T-helper 1 cell treated with Interleukin-12 subunit alpha and Interleukin-12 subunit beta and Interleukin-4 antibody, amounts not matched to agents 30 ng/mL and 1 ng/mL, for 36 hours (primary cell): ENCODE data around the gene DNAAF5. TPM values are rescaled to one million over a fixed set of nuclear protein-coding genes. Genes with fewer than 3 reads are reported as not detected.

Experiments used
- intact Hi-C: fragments of 100-400 bp; cut with micrococcal nuclease; formaldehyde crosslinking; loops from one replicate; pipeline ENCODE4 v1.15.1; 2024
- total RNA-seq: library from RNA; stranded (reverse); gene quantifications from 2 replicates; pipeline ENCODE4 v1.2.3, GENCODE V29; 2022

DNAAF5 gene
- total RNA-seq, 1 donor from 2014 or later = 22.5 TPM

- intact Hi-C loops = no loop called here
These were observed 19.8 kb upstream of the DNAAF5 start for GRCh38 chr7:706721-707120.

GRCh38 chr7:707296-708000 is 19.1 kb upstream of the DNAAF5 start:
- intact Hi-C loops = no loop called here

GRCh38 chr7:710161-710560 is 16.3 kb upstream of the DNAAF5 start:
- intact Hi-C loops = no loop called here

GRCh38 chr7:711093-711921 is 15.2 kb upstream of the DNAAF5 start:
- intact Hi-C loops = no loop called here

- intact Hi-C loops = no loop called here
These were observed 14.5 kb upstream of the DNAAF5 start for GRCh38 chr7:711922-712380.

GRCh38 chr7:712381-713138 is 13.9 kb upstream of the DNAAF5 start:
- intact Hi-C loops = no loop called here

- intact Hi-C loops = no loop called here
These were observed 13.4 kb upstream of the DNAAF5 start for GRCh38 chr7:713139-713457.

- intact Hi-C loops = no loop called here
These were observed 12.8 kb upstream of the DNAAF5 start for GRCh38 chr7:713488-714230.

GRCh38 chr7:714251-714671 is 12.2 kb upstream of the DNAAF5 start:
- intact Hi-C loops = no loop called here

- intact Hi-C loops = no loop called here
These were observed 10.3 kb upstream of the DNAAF5 start for GRCh38 chr7:716222-716621.

- intact Hi-C loops = no loop called here
These were observed 9.9 kb upstream of the DNAAF5 start for GRCh38 chr7:716636-717035.

GRCh38 chr7:721619-722248 is 4.8 kb upstream of the DNAAF5 start:
- intact Hi-C loops = no loop called here

- intact Hi-C loops = no loop called here
These were observed 3.0 kb upstream of the DNAAF5 start for GRCh38 chr7:723541-723940.

GRCh38 chr7:724298-724697 is 2.2 kb upstream of the DNAAF5 start:
- intact Hi-C loops = no loop called here

GRCh38 chr7:725223-726005 is 1.1 kb upstream of the DNAAF5 start:
- intact Hi-C loops = loop anchor here (1.0 to 5.0 kb wide), 9 partner anchors 107 to 1832 kb away; partner anchors contain the start of genes BRAT1, GET4, IQCE and SUN1

GRCh38 chr7:726854-727103 is 280 bp downstream of the DNAAF5 start:
- intact Hi-C loops = loop anchor here (1.0 to 5.0 kb wide), 10 partner anchors 87 to 1831 kb away; partner anchors contain the start of genes BRAT1, GET4, IQCE and SUN1

GRCh38 chr7:727104-727805 is 756 bp downstream of the DNAAF5 start, which contains the start of gene PRKAR1B:
Gene PRKAR1B (minus strand): TSS chr7:727281. CDS start chr7:711505, 15,776 bp downstream.
- intact Hi-C loops = loop anchor here (1.0 to 5.0 kb wide), 8 partner anchors 86 to 1830 kb away; partner anchors contain the start of genes BRAT1, GET4, IQCE and SUN1

- intact Hi-C loops = loop anchor here (1.0 to 5.0 kb wide), 8 partner anchors 85 to 1829 kb away; partner anchors contain the start of genes BRAT1, GET4, IQCE and SUN1
These were observed 1.4 kb downstream of the DNAAF5 start for GRCh38 chr7:727806-728460.
